Neutrophil (primary cell): ENCODE data around the gene WIPF2.

Experiments
- H3K27ac ChIP-seq: fragments of 200-600 bp; sonication (generic); 2 replicates; pipeline ENCODE4 v1.5.1; 2016; ENCODE audit warnings: mild to moderate bottlenecking, moderate library complexity
- H3K27me3 ChIP-seq: fragments of 200-600 bp; sonication (generic); 2 replicates; pipeline ENCODE4 v1.6.0; 2016; ENCODE audit warnings: mild to moderate bottlenecking
- H3K36me3 ChIP-seq: fragments of 200-600 bp; sonication (generic); 2 replicates; pipeline ENCODE4 v1.5.1; 2017
- H3K4me1 ChIP-seq, 2 experiments: fragments of 200-600 bp in 1 of 2; sonication (generic) in 1 of 2; 1 replicate in 1 of 2; 2 replicates in 1 of 2; pipeline versions ENCODE4 v1.5.1 to v1.6.1; 2013 to 2016; ENCODE audit warnings: low read depth in 1 of 2, low read length in 1 of 2, mild to moderate bottlenecking in 1 of 2, moderate library complexity in 1 of 2; ENCODE audit not compliant: control insufficient read depth in 1 of 2, insufficient read depth in 1 of 2
- H3K4me3 ChIP-seq, 2 experiments: fragments of 200-600 bp in 1 of 2; sonication (generic) in 1 of 2; 1 replicate in 1 of 2; 2 replicates in 1 of 2; pipeline ENCODE4 v1.5.1; 2013 to 2016; ENCODE audit warnings: low read depth in 1 of 2, low read length in 1 of 2, mild to moderate bottlenecking in 1 of 2, moderate library complexity in 1 of 2
- H3K9me3 ChIP-seq: fragments of 200-600 bp; sonication (generic); 2 replicates; pipeline ENCODE4 v1.5.1; 2016
- TF ChIP-seq, protein P1 (sequence below): fragments of 200-600 bp; sonication (generic); IDR thresholded peaks from 2 replicates; pipeline ENCODE4 v1.5.1; 2016; ENCODE audit warnings: antibody characterized with exemption

The WIPF2 gene

DNA sequence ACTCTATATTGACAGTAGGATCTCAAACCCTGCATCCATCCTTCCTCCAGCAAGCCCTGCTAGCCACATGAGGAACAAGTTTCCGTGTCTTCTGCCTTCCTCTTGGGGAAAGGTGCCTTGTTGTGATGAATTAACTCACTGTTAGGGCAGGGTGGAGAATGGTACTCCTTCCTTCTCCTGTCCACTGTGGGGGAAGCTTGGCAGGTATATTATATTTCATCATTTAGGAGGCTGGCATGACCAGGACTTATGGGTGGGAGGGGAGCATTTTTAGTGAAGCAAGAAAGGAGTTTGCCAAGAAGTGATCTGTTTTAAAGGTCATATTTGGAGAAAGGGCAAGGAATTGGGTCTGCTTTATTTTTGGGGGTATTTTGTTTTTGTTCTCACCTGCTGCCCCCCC, 59.3 kb downstream of the WIPF2 start:
- Histone ChIP-seq H3K27me3 (no peaks in the 10 kb centered on the region), H3K27ac (no peak overlapping the region), H3K4me3 (no peak overlapping the region), H3K36me3 (peaks cover 81% of the 10 kb centered on the region), H3K4me1 (peaks cover 26 to 27% of the 10 kb centered on the region in 2 experiments), H3K9me3 (no peaks in the 10 kb centered on the region)
- TF ChIP-seq, protein P1, sequence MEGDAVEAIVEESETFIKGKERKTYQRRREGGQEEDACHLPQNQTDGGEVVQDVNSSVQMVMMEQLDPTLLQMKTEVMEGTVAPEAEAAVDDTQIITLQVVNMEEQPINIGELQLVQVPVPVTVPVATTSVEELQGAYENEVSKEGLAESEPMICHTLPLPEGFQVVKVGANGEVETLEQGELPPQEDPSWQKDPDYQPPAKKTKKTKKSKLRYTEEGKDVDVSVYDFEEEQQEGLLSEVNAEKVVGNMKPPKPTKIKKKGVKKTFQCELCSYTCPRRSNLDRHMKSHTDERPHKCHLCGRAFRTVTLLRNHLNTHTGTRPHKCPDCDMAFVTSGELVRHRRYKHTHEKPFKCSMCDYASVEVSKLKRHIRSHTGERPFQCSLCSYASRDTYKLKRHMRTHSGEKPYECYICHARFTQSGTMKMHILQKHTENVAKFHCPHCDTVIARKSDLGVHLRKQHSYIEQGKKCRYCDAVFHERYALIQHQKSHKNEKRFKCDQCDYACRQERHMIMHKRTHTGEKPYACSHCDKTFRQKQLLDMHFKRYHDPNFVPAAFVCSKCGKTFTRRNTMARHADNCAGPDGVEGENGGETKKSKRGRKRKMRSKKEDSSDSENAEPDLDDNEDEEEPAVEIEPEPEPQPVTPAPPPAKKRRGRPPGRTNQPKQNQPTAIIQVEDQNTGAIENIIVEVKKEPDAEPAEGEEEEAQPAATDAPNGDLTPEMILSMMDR: no peak

DNA sequence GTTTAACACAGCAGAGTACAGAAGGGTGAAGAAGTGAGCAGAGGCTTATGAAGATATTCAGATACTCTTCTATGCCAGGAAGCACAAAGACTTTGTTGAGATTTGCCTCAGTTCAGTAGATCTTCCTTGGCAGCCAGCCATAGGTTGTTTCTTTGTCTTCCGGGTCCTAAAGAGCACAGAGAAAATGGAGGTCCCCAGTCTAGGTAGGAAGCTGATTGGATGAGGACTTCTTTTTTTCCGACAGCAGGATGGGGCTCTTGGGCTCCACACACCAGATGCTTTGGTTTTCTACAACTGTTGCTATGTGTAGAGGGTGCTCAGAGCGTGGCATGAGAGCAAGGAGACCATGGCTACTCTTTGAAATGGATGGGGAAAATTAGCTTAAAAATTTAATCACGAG, 60.3 kb downstream of the WIPF2 start:
- H3K36me3 ChIP-seq: peaks cover 78% of the 10 kb centered on the region
- TF ChIP-seq, protein P1: no peak

DNA sequence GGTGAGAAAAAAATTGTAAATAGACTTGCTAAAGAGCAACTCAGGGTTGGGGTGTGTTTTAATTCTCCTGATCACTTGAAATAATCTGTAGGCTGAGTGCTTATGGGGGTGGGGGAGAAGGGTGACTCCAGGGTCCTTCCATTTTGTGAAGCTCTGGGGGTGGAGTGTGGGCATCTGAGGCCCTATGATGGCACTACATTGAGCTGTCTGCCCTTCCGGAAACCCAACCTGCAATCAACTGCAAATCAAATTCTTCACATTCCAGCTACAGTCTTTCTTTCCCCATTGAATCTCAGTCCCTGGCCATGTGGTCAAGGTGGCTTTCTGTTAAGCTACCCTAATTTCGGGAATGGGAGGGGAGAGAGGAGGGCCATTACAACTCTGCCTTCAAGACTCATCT, 62.6 kb downstream of the WIPF2 start:
- Histone ChIP-seq H3K36me3 (peaks cover 74% of the 10 kb centered on the region), H3K4me1 (no peaks in the 10 kb centered on the region), H3K27ac (no peak overlapping the region), H3K27me3 (no peaks in the 10 kb centered on the region), H3K4me3 (no peak overlapping the region), H3K9me3 (no peaks in the 10 kb centered on the region)
- TF ChIP-seq, protein P1: no peak

More for the DNA sequence above, 60.3 kb downstream of the WIPF2 start:
- no peak overlapping the region for H3K27ac ChIP-seq
- no peaks in the 10 kb centered on the region for H3K27me3 ChIP-seq
- no peak overlapping the region for H3K4me3 ChIP-seq
- peaks cover 20 to 21% of the 10 kb centered on the region in 2 experiments for H3K4me1 ChIP-seq
- no peaks in the 10 kb centered on the region for H3K9me3 ChIP-seq

DNA sequence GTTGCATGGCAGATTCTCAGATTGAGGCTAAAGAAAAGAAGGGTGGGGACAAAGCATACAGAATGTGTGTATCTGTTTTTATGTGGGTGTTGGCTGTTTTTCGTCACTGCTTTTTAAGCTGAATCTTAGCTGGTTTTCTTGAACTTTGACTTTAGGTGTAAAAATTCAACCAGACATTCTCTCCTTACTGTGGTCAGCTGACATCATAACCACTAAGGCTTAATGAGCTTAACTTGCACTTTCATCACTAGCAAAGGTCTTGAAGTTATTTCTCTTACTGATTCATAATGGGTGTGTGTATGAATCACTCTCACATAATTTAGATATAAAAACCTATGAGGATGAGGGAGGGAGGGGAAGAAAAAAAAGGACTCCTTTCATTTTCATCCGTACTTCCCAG, 64.6 kb downstream of the WIPF2 start:
- TF ChIP-seq, protein P1: no peak
- no peak overlapping the region for H3K27ac ChIP-seq

DNA sequence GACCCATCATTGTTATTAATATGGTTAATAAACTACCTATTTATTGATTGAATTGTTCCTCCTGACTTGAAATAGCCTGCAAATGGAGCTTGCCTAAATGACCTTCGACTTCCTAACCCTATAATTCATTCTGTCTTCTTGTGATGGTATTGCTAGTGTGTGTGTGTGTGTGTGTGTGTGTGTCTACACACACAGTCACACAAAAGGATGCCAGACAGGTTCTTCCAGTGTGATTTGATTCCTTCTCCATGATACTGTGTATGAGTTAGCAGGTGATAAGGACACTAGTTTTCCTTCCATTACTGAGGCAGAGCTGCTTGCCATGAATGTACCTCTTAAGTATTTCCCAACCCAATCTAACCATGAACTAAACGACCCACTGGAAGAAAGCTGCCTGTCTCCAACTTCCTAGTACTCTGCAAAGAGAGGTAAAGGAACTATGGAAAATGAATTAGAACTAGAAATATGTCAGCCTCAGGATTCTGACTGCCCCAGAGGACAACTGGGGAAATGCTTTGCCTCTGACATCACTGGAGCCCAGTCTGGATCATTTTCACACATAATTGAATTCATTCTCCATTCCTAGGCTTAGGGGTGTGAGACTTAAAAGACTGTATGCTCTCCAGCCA, 65.1 kb downstream of the WIPF2 start:
- no peaks in the 10 kb centered on the region for H3K27me3 ChIP-seq
- H3K36me3 ChIP-seq: peaks cover 49% of the 10 kb centered on the region
- TF ChIP-seq, protein P1: no peak
- H3K27ac ChIP-seq: peak overlapping the region; percentile 50
- no peaks in the 10 kb centered on the region for H3K9me3 ChIP-seq
- no peak overlapping the region for H3K4me3 ChIP-seq
- peaks cover 15% of the 10 kb centered on the region in 2 experiments for H3K4me1 ChIP-seq

More for the DNA sequence above, 64.6 kb downstream of the WIPF2 start:
- Histone ChIP-seq H3K9me3 (no peaks in the 10 kb centered on the region), H3K27me3 (no peaks in the 10 kb centered on the region), H3K36me3 (peaks cover 54% of the 10 kb centered on the region), H3K4me3 (no peak overlapping the region), H3K4me1 (peaks cover 14% of the 10 kb centered on the region in 2 experiments)
